Osteocyte (in vitro differentiated cells): Measurements from ENCODE around the gene NEK10. TPM values are rescaled to one million over a fixed set of nuclear protein-coding genes. Genes with fewer than 3 reads are reported as not detected.
"Not testable (repeated sequence)": the region's sequence is repeated elsewhere in the genome, so short reads cannot be mapped to it uniquely, and the experiment has no call there.

ENCODE experiments used
- DNase-seq: peaks from one replicate; pipeline ENCODE4 v3.0.0; 2021; ENCODE audit warnings: mixed read lengths; ENCODE audit not compliant: unreplicated experiment; ENCODE audit errors: extremely low spot score
- H3K27ac Mint-ChIP-seq: one replicate; pipeline ENCODE4 v1.8.0; 2021; ENCODE audit warnings: mild to moderate bottlenecking, mixed read lengths; ENCODE audit not compliant: unreplicated experiment
- H3K27me3 Mint-ChIP-seq: one replicate; pipeline ENCODE4 v1.8.0; 2021; ENCODE audit warnings: mixed read lengths; ENCODE audit not compliant: unreplicated experiment
- H3K36me3 Mint-ChIP-seq: one replicate; pipeline ENCODE4 v1.8.0; 2021; ENCODE audit warnings: mixed read lengths; ENCODE audit not compliant: unreplicated experiment
- H3K4me1 Mint-ChIP-seq: one replicate; pipeline ENCODE4 v1.8.0; 2021; ENCODE audit warnings: mixed read lengths; ENCODE audit not compliant: unreplicated experiment
- H3K4me3 Mint-ChIP-seq: one replicate; pipeline ENCODE4 v1.8.0; 2021; ENCODE audit warnings: mild to moderate bottlenecking, moderate library complexity, mixed read lengths; ENCODE audit not compliant: unreplicated experiment
- H3K9me3 Mint-ChIP-seq: one replicate; pipeline ENCODE4 v1.8.0; 2021; ENCODE audit warnings: mixed read lengths; ENCODE audit not compliant: unreplicated experiment
- total RNA-seq: library from RNA; stranded (reverse); gene quantifications from 2 replicates; pipeline ENCODE4 v1.2.1, GENCODE V29; 2021
- TF ChIP-seq, protein P1 (sequence below): fragments of 200-600 bp; sonication (generic); IDR thresholded peaks from 2 replicates; pipeline ENCODE4 v1.5.0; 2021; ENCODE audit warnings: antibody characterized with exemption, mild to moderate bottlenecking, moderate library complexity

The NEK10 gene
- total RNA-seq, 1 donor from 2014 or later = 6.8 TPM

DNA sequence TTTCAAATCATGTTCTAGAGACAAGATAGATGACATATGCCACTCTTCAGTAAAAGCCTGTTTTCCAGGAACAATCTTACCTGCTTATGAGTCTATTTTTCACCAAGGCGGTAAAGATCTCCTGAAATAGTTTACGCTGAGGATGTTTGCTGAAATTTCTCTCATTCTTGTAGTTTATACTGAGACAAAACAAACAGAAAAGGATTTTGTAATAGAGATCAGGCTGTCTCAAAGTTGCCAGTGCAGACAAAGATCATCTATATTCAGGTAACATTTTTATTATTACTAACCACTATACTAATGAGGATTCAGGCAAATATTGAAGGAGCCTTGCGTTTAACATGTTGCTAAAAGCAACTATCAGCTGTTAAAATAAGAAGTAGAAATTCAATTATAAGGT lies 25.0 kb downstream of the NEK10 start:
- H3K9me3 Mint-ChIP-seq = no peaks in the 10 kb centered on the region
- H3K27ac Mint-ChIP-seq = no peak overlapping the region

GRCh38 chr3:27342267-27342666 lies 26.9 kb downstream of the NEK10 start:
- Mint-ChIP-seq H3K4me1 (no peaks in the 10 kb centered on the region), H3K36me3 (peaks cover 24% of the 10 kb centered on the region), H3K4me3 (no peak overlapping the region), H3K27ac (no peak overlapping the region), H3K9me3 (peaks cover 6% of the 10 kb centered on the region), H3K27me3 (no peaks in the 10 kb centered on the region)
- no peak for DNase-seq
- TF ChIP-seq, protein P1, sequence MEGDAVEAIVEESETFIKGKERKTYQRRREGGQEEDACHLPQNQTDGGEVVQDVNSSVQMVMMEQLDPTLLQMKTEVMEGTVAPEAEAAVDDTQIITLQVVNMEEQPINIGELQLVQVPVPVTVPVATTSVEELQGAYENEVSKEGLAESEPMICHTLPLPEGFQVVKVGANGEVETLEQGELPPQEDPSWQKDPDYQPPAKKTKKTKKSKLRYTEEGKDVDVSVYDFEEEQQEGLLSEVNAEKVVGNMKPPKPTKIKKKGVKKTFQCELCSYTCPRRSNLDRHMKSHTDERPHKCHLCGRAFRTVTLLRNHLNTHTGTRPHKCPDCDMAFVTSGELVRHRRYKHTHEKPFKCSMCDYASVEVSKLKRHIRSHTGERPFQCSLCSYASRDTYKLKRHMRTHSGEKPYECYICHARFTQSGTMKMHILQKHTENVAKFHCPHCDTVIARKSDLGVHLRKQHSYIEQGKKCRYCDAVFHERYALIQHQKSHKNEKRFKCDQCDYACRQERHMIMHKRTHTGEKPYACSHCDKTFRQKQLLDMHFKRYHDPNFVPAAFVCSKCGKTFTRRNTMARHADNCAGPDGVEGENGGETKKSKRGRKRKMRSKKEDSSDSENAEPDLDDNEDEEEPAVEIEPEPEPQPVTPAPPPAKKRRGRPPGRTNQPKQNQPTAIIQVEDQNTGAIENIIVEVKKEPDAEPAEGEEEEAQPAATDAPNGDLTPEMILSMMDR = no peak

More for the DNA sequence above, 25.0 kb downstream of the NEK10 start:
- DNase-seq = no peak
- Mint-ChIP-seq H3K36me3 (peaks cover 19% of the 10 kb centered on the region), H3K27me3 (no peaks in the 10 kb centered on the region), H3K4me3 (no peak overlapping the region), H3K4me1 (no peaks in the 10 kb centered on the region)
- TF ChIP-seq, protein P1 = no peak

GRCh38 chr3:27340534-27340933 lies 28.6 kb downstream of the NEK10 start:
- TF ChIP-seq, protein P1 = no peak
- H3K4me1 Mint-ChIP-seq = no peaks in the 10 kb centered on the region
- no peak overlapping the region for H3K27ac Mint-ChIP-seq
- H3K36me3 Mint-ChIP-seq = peaks cover 27% of the 10 kb centered on the region
- H3K9me3 Mint-ChIP-seq = peaks cover 13% of the 10 kb centered on the region
- no peaks in the 10 kb centered on the region for H3K27me3 Mint-ChIP-seq
- H3K4me3 Mint-ChIP-seq = no peak overlapping the region
- no peak for DNase-seq

DNA sequence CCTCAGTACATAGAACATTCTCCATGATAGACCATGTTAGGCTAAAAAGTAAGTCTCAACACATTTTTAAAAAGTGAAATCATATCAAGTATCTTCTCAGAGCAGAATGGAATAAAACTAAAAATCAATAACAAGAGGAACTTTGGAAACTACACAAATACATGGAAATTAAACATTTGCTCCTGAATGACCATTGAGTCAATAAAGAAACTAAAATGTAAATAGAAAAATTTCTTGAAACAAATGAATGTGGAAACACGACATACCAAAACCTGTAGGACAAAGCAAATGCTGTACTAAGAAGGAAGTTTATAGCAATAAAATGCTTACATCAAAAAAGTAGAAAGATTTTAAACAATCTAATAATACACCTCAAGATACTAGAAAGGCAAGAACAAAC lies 33.6 kb downstream of the NEK10 start:
- TF ChIP-seq, protein P1 = no peak
- peaks cover 13% of the 10 kb centered on the region for H3K9me3 Mint-ChIP-seq
- H3K27ac Mint-ChIP-seq = no peak overlapping the region
- no peak for DNase-seq
- H3K4me1 Mint-ChIP-seq = peaks cover 7% of the 10 kb centered on the region
- H3K4me3 Mint-ChIP-seq = no peak overlapping the region
- no peaks in the 10 kb centered on the region for H3K27me3 Mint-ChIP-seq
- H3K36me3 Mint-ChIP-seq = peaks cover 22% of the 10 kb centered on the region

- H3K27me3 Mint-ChIP-seq = no peaks in the 10 kb centered on the region
- peaks cover 7% of the 10 kb centered on the region for H3K4me1 Mint-ChIP-seq
- H3K9me3 Mint-ChIP-seq = peaks cover 13% of the 10 kb centered on the region
- no peak overlapping the region for H3K27ac Mint-ChIP-seq
- H3K36me3 Mint-ChIP-seq = peaks cover 26% of the 10 kb centered on the region
- no peak for DNase-seq
- TF ChIP-seq, protein P1 = no peak
- no peak overlapping the region for H3K4me3 Mint-ChIP-seq
These were observed 35.3 kb downstream of the NEK10 start for GRCh38 chr3:27333843-27334242.

- not testable (repeated sequence) for H3K27me3 Mint-ChIP-seq, DNase-seq, H3K9me3 Mint-ChIP-seq, H3K27ac Mint-ChIP-seq, H3K4me3 Mint-ChIP-seq
- Mint-ChIP-seq H3K4me1 (peaks cover 39% of the 10 kb centered on the region), H3K36me3 (peaks cover 20% of the 10 kb centered on the region)
These were observed 40.0 kb downstream of the NEK10 start for GRCh38 chr3:27328982-27329762.
